ENCODE data around the gene KRTAP4-4. TPM values are rescaled to one million over a fixed set of nuclear protein-coding genes. Genes with fewer than 3 reads are reported as not detected.
"Not testable (repeated sequence)": the region's sequence is repeated elsewhere in the genome, so short reads cannot be mapped to it uniquely, and the experiment has no call there.

Gene KRTAP4-4
- total and polyA plus RNA-seq, 2 of the 4 experiments (the other 2 are of a cell fraction) = not detected

DNA sequence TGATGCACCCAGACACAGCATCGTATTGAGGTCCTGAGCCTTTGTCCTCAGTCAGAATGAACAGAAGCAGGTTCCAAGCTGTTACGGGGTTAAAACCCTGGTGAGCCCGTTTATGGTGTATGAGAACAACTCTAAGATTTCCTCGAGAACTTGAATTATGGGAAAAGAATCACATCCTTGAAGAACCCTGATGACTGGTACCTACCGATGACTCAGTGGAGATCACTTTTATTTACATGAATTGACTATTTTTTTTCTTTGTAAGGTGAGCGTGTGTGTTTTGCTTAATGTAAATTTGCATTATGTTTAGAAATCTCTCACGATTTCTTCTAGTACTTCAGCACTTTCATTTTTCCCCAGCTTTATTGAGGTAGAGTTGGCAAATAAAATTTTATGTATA is 3.3 kb upstream of the KRTAP4-4 start:
- no peak for DNase-seq
- H3K36me3 ChIP-seq (ENCODE audit: control insufficient read depth, insufficient read depth, low read length) = no peaks in the 10 kb centered on the region

DNA sequence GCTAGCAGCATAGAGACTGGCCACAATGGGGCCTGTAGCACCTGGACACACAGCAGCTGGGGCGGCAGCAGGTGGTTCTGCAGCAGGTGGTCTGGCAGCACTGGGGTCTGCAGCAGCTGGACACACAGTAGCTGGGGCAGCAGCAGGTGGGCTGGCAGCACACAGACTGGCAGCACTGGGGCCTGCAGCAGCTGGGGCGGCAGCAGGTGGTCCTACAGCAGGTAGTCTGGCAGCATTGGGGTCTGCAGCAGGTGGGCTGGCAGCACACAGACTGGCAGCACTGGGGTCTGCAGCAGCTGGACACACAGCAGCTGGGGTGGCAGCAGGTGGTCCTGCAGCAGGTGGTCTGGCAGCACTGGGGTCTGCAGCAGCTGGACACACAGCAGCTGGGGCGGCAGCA is 358 bp downstream of the KRTAP4-4 start:
- H2BK5ac ChIP-seq (ENCODE audit: low read depth, low read length, poor library complexity, severe bottlenecking); in situ Hi-C loops (cut with MboI; ENCODE audit: low sequenced_read_pairs); H2AK5ac ChIP-seq (ENCODE audit: low read depth, low read length); H2AK9ac ChIP-seq (replicated peaks; ENCODE audit: low read depth, low read length, poor library complexity); H3K4me2 ChIP-seq (ENCODE audit: low read depth, low read length); BruUV-seq (replicated peaks); H3K56ac ChIP-seq (ENCODE audit: extremely low read depth, insufficient read depth, low read length); H3K14ac ChIP-seq (replicated peaks; ENCODE audit: low read depth, low read length); H3K18ac ChIP-seq (ENCODE audit: low read depth, low read length); H2AFZ ChIP-seq (replicated peaks; ENCODE audit: low read length, poor library complexity); H3K27ac ChIP-seq (ENCODE audit: insufficient read depth, low read length); intact Hi-C loops (cut with micrococcal nuclease); H4K5ac ChIP-seq (ENCODE audit: low read depth, low read length); ATAC-seq (ENCODE audit: low read depth); POLR2A ChIA-PET (ENCODE audit: unreplicated experiment); H4K91ac ChIP-seq (ENCODE audit: insufficient read depth, low read depth, low read length); CTCF ChIA-PET; H3K4me1 ChIP-seq (ENCODE audit: control insufficient read depth, insufficient read depth, low read length); H2BK20ac ChIP-seq (ENCODE audit: low read depth, low read length); H4K8ac ChIP-seq (ENCODE audit: low read depth in 2 of 2, low read length in 2 of 2); H3K9me3 ChIP-seq (ENCODE audit: control insufficient read depth, insufficient read depth, low read length); dilution Hi-C loops (cut with HindIII; ENCODE audit: low sequenced_read_pairs, unreplicated experiment); H3K4me3 ChIP-seq (ENCODE audit: insufficient read depth, low read depth, low read length); H3K4ac ChIP-seq (ENCODE audit: low read depth, low read length); H3K9me1 ChIP-seq (ENCODE audit: insufficient read depth, low read length); H3K9ac ChIP-seq (ENCODE audit: low read depth, low read length); H3K27me3 ChIP-seq (ENCODE audit: control insufficient read depth, insufficient read depth, low read length); DNase-seq; H4K20me1 ChIP-seq (ENCODE audit: insufficient read depth, low read length); H3K36me3 ChIP-seq (ENCODE audit: control insufficient read depth, insufficient read depth, low read length); H2BK15ac ChIP-seq (ENCODE audit: low read depth, low read length); H3K23ac ChIP-seq (ENCODE audit: low read depth, low read length); H3K79me1 ChIP-seq (ENCODE audit: low read depth in 1 of 2, low read length in 2 of 2); H2BK120ac ChIP-seq (ENCODE audit: low read depth, low read length): not testable (repeated sequence)
- 92% methylated on average over 2 of the region's 3 CpGs; no CpG with 5 or more reads in 1 of the 2 experiments for WGBS, 2 experiments (ENCODE audit: extremely low coverage in 2 of 2, insufficient read length in 1 of 2)

More for the DNA sequence above, 3.3 kb upstream of the KRTAP4-4 start:
- Histone ChIP-seq H3K27ac (ENCODE audit: insufficient read depth, low read length) (no peak overlapping the region), H3K4me3 (ENCODE audit: insufficient read depth, low read depth, low read length) (no peak overlapping the region), H3K4ac (ENCODE audit: low read depth, low read length) (no peak overlapping the region), H3K23ac (ENCODE audit: low read depth, low read length) (no peak overlapping the region), H4K5ac (ENCODE audit: low read depth, low read length) (no peak overlapping the region), H3K56ac (ENCODE audit: extremely low read depth, insufficient read depth, low read length) (no peak overlapping the region), H4K91ac (ENCODE audit: insufficient read depth, low read depth, low read length) (no peak overlapping the region), H2AK5ac (ENCODE audit: low read depth, low read length) (no peak overlapping the region), H4K20me1 (ENCODE audit: insufficient read depth, low read length) (no peaks in the 10 kb centered on the region), H4K8ac (ENCODE audit: low read depth in 2 of 2, low read length in 2 of 2) (no peak overlapping the region), H3K14ac (replicated peaks; ENCODE audit: low read depth, low read length) (no peak overlapping the region), H2BK120ac (ENCODE audit: low read depth, low read length) (no peak overlapping the region), H2AK9ac (replicated peaks; ENCODE audit: low read depth, low read length, poor library complexity) (no peak overlapping the region), H3K4me2 (ENCODE audit: low read depth, low read length) (no peak overlapping the region), H3K4me1 (ENCODE audit: control insufficient read depth, insufficient read depth, low read length) (no peaks in the 10 kb centered on the region), H2BK20ac (ENCODE audit: low read depth, low read length) (peak overlapping the region; percentile 14; the same call in 1 of the 2 replicates), H2AFZ (replicated peaks; ENCODE audit: low read length, poor library complexity) (peak overlapping the region; percentile 26), H3K79me1 (ENCODE audit: low read depth in 1 of 2, low read length in 2 of 2) (no peaks in the 10 kb centered on the region), H3K27me3 (ENCODE audit: control insufficient read depth, insufficient read depth, low read length) (no peaks in the 10 kb centered on the region; the same call in 1 of the 2 replicates), H3K18ac (ENCODE audit: low read depth, low read length) (no peak overlapping the region), H3K9me1 (ENCODE audit: insufficient read depth, low read length) (no peaks in the 10 kb centered on the region), H2BK5ac (ENCODE audit: low read depth, low read length, poor library complexity, severe bottlenecking) (no peak overlapping the region), H2BK15ac (ENCODE audit: low read depth, low read length) (no peak overlapping the region; the same call in 2 of the 3 replicates), H3K9ac (ENCODE audit: low read depth, low read length) (no peak overlapping the region), H3K9me3 (ENCODE audit: control insufficient read depth, insufficient read depth, low read length) (no peaks in the 10 kb centered on the region)
- BruUV-seq (replicated peaks) = no TSS peak
- dilution Hi-C loops (cut with HindIII; ENCODE audit: low sequenced_read_pairs, unreplicated experiment) = no loop called here
- TF ChIP-seq BHLHE40 (IDR thresholded peaks at IDR 0.05; ENCODE audit: low read depth, low read length) = no peak
- TF ChIP-seq, protein P1, sequence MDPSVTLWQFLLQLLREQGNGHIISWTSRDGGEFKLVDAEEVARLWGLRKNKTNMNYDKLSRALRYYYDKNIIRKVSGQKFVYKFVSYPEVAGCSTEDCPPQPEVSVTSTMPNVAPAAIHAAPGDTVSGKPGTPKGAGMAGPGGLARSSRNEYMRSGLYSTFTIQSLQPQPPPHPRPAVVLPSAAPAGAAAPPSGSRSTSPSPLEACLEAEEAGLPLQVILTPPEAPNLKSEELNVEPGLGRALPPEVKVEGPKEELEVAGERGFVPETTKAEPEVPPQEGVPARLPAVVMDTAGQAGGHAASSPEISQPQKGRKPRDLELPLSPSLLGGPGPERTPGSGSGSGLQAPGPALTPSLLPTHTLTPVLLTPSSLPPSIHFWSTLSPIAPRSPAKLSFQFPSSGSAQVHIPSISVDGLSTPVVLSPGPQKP (IDR thresholded peaks at IDR 0.05; ENCODE audit: borderline replicate concordance, low read depth, low read length) = no peak
- ATAC-seq (ENCODE audit: low read depth) = no peak
- POLR2A ChIA-PET (ENCODE audit: unreplicated experiment) = no interaction called here
- WGBS, 2 experiments (ENCODE audit: extremely low coverage in 2 of 2, insufficient read length in 1 of 2) = 92% methylated on average over 2 of the region's 7 CpGs; no CpG with 5 or more reads in 1 of the 2 experiments
- CTCF ChIA-PET = no interaction called here
- in situ Hi-C loops (cut with MboI; ENCODE audit: low sequenced_read_pairs) = no loop called here
- intact Hi-C loops (cut with micrococcal nuclease) = no loop called here
